HTERT RPE-1 (cell line): Measurements from ENCODE around the gene HOXC9.

ENCODE experiments used
- in situ Hi-C: fragments of 300-500 bp; cut with MboI; formaldehyde crosslinking; loops from 4 replicates; pipeline ENCODE4 v1.14.3; 2020; ENCODE audit warnings: low sequenced_read_pairs

Gene HOXC9

DNA sequence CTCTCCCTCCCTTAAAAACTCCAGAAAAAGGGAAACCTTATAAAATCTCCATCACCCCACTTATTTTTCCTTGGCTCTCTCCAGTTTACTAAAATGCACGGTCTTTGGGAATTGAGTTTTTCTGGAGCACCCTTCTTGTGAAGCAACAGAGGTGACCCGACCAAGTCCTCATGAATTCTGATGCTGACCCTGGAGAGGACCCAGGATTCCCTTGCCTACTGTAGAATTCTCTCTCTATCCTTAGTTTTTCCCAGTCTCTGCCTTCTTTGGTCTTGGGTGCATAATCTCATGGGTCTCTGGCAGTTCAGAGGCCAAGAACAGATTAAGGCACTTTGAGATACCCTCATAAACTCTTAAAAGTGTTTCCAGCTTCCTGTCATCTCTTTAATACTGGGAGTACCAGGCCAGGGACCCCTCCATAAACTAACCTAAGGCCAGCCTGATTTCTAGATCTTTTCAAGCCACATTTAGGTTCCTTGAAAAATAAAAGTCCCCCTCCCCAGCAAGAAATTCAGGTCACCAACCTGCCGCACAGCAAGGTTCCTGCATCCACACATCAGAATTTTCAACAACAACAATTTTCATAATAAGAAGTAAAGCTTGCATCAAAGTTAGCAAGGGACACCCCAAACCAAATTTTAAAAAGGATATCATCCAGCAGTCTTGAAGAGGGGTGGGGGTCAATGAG is 48.6 kb downstream of the HOXC9 start:
- in situ Hi-C loops, result no loop called here

DNA sequence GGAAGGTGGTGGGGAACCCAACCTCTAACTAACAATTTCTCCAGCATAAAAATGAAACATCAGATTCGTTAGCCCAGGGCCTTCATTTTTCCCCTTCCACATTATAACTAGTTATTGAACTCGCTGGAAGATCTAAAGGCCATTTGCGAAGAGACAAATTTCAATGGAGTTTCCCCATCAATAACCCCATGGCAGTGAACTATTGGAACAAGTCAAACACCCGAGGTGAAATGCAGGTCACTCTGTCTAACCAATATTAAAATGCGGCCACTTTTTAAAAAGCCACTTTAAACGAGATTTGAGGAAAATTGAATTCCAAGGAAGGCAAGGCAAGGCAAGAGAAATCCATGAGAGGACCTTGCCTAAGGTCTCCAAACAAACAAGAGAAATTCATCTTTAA is 49.1 kb downstream of the HOXC9 start:
- in situ Hi-C loops, result no loop called here

DNA sequence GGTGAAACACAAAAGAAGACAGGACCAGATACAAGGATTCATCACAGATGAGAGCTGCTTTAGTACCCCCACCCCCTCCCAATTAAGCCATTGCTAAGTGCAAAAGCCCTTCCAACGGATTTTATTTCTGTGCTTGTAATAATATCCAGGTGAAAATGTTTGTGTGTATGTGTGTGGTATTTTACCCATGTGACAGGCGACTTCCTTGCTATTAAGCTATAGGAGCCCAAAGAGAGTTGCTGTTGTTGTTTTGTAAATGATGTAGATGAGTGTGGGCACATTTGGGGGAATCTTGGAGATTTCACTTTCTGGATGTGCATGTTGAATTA is 50.5 kb downstream of the HOXC9 start:
- in situ Hi-C loops, result no loop called here

DNA sequence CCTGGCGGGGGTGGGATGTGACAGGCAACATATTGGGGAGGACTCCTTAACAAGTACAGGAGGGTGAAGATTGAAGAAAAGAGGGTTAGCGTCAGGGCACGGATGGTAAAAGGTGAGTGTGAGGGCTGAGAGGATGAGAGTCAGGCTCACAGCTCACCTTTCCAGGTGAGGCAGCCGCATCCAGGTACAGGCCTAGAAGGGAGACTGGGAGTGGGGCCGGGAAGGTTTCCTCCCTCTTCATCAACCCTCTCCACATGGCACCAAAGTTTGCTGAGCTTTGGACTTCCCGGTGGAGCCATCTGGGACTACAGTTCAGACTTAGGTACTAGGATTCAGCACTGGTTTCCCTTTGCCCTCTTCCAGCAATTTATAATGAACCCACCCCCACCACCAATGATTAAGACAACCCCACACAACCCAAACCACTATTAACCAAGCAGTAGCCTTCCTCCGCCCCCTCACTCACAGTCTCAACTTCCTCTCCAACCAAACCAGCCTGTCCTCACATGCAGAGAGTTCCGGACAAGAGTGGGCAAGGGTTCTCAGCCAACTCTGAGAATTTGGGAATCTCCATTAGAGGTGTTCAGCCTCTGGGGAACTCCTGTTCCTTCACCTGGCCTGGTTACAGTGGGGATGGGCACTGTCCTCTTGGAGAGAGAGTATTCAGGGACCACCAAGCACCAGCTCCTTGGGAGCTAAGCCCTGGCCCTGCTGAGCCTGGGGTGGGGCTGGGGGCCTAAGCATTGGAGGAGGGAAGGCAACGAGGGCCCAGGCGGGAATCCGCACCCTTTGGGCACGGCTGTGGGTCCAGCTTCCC is 51.3 kb downstream of the HOXC9 start:
- in situ Hi-C loops, result no loop called here

DNA sequence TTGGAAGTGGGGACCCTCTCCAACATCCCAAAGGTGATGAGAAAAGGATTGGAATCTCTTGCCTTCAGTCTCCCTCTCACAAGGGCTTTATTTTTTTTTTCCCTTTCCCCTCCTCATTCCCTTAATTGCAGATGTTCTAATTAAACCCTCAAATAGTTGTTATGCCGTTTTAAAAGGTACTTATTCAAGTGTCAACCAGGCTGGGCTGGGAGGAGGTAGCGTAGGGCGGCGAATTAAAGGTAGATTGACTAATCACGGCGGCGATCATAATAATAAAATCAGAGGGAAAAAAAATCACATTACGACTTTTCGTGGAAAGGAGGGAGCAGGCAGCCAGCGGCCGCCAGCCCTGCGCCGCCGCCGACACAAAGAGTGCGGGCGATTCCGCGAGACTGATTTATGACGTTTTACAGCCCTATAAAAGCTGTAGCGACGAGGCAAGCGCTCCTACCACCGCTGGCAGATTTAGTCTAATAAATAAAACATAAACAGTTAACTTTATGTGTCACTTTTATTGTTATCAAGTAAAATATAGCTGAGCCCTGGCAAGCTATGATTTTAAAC is 52.0 kb downstream of the HOXC9 start:
- in situ Hi-C loops, result no loop called here

DNA sequence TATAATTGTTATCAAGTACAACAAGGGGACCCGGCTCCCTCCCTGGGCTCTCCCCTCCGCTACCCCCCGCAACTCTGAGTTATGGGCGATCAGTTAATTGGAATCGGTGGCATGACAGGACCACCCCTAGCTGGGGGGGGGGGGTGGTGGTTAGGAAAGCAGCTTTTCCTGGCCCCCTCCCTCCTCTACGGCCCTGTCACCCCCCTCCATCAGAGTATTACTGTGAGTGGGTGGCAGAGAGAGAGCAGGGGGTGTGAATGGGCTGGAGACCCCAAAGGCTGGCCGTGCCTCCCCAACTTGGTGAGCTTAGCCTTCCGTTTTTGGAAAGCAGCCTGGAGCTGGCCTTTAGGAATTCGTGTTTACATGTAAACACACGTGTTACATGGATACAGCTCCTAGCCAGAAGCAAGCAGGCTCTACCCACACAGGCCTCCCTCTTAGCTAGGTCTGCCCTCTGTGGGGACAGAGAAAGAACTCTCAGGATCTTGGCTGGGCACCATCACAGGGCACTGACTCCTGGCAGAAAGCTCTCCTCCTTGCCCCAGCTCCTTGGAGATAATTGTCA is 52.6 kb downstream of the HOXC9 start:
- in situ Hi-C loops, result no loop called here
